ENCODE measurements around the gene LCP2.

Gene LCP2

DNA sequence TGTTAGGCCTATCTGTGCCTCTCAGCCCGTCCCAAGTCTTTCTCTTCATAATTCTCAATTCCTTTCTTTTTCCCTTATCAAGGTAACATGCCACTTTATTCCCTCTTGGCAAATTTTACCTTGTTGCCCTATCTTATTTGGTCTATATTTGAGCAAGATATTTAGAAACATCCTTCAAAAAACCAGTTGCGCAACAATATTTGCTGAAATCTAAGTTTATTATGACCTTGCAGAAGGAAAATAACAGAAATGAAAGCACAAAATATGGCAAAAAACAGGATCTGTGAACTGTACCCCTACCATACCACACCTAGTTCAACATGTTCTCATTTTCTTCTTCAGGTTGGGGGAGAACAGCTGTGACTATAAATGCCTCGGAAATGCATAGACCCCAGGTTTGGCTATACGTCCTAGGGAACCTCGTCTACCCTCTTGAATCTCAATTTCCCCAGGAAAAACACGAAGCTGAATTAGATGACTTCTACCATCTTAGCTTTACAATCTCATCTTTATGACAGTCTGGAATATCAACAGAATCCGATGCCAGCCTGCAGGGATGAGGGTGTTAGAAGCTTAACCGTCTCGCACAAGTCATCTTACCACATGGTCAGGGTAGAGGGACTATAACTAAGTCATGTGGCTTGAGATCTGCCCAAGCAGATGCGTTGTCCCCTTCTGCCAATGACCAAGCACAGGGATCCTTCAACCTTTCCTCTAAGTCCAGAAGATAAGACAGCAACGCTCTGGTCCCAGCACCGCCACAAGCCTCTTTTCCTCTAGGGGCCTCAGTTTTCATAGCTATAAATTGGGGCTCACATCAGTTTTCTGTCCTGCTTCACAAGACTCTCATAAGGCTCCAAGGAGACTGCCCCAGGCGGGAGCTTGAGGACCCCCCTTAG is 1.3 kb downstream of the LCP2 start:
- DNase-seq (ENCODE audit: low read depth in 2 of 2), result no peak

DNA sequence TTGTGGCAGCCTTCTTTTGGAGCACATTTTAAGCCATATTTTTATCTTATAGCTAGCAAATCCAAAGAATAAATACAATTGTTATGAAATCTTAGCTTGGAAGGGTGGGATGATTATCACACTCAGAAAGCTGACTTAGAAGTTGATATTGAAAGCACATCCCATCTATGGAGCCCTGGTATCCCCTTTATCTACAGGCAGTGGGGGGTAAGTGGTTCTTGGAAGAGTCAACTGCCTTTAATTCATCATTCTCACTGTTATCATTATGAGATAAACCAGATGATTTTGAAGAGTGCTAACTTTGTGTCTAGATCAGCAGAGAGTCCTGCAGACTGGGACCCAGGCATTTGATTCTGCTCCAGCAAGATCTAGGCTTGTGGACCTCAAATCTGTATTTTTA is 3.0 kb downstream of the LCP2 start:
- no peak for DNase-seq (ENCODE audit: low read depth in 2 of 2)

DNA sequence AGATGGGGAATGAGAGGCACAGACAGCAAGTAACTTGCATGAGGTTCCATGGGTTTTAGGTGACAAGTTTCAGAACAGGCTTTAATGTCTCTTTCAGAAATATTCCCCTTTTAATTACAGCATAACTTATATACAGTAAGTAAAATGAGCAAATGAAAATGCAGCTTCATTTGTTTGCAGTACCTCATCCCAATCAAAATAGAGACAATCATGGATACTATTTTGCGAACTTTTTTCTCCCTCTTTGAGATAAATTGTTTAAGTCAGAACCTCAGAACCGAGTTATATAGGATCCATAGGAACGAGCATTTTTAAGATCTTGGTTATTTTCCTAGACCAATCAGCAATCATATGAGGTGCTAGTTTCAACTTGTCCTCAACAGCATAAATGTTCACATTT is 3.5 kb downstream of the LCP2 start:
- DNase-seq (ENCODE audit: low read depth in 2 of 2), result no peak

GRCh38 chr5:170293273-170293672 is 4.3 kb downstream of the LCP2 start:
- DNase-seq (ENCODE audit: low read depth in 2 of 2), result no peak

- DNase-seq (ENCODE audit: low read depth in 2 of 2), result no peak
These were observed 5.1 kb downstream of the LCP2 start for GRCh38 chr5:170292179-170293104.

DNA sequence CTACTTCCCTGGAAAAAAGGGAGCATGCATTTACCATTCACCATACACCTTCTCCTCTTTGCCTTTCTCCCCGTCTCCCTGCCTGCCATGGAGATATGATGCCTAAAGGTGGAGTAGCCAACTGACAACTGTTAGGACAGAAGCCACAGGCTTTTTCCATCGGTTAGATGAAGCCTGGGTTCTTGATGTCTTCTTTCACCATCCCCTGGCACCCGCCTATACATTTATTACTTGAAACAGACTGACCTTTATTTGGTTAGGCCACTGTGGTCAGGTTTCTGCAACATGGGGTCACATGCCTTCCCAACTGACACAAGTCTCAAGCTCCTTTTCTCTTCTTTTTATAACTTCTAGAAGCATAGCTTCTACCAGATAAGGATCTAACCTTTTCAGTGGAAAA is 7.1 kb downstream of the LCP2 start:
- DNase-seq (ENCODE audit: low read depth in 2 of 2), result no peak

GRCh38 chr5:170289764-170290163 is 7.8 kb downstream of the LCP2 start:
- no peak for DNase-seq (ENCODE audit: low read depth in 2 of 2)

DNA sequence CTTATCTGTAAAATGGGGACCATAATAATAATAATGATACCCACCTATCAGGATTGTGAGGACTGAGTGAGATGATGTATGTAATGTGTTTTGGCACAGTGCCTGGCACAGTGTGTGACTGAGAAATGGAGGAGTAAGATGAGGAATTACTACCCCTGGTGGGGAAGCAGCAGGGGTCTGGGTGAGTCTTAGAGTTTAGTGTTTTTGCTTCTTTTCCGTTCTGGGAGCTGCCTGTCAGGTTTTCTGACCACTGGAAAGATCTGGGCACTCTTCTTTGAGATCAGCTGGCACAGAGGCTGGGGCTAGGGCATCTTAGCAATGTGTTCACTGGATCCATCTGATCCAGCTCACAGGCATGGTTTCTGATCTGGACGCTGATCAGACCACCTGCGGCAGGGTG is 8.5 kb downstream of the LCP2 start:
- no peak for DNase-seq (ENCODE audit: low read depth in 2 of 2)

DNA sequence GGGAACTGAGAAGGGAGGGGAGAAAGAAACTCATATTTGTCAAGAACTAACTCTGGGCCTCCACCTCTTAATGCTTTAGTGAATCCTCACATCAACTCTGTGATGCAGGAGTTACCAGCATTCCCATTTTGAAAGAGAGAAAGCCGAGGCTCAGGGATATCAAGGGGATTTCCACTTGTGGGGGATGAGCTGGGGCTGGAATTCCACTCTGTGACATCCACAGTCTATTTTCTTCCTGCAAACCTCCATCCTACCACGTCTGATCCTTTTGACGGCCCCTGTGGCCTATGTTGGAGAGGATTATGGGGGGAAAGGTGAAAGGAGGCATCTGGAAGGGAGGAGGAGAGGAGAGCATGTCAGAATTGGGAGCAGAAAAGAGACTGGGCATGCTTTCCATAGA is 9.0 kb downstream of the LCP2 start:
- DNase-seq (ENCODE audit: low read depth in 2 of 2), result no peak

GRCh38 chr5:170288151-170288550 is 9.4 kb downstream of the LCP2 start:
- DNase-seq (ENCODE audit: low read depth in 2 of 2), result no peak

- DNase-seq (ENCODE audit: low read depth in 2 of 2), result no peak
These were observed 10.0 kb downstream of the LCP2 start for GRCh38 chr5:170287532-170287931.

- no peak for DNase-seq (ENCODE audit: low read depth in 2 of 2)
These were observed 11.1 kb downstream of the LCP2 start for GRCh38 chr5:170286386-170286925.

DNA sequence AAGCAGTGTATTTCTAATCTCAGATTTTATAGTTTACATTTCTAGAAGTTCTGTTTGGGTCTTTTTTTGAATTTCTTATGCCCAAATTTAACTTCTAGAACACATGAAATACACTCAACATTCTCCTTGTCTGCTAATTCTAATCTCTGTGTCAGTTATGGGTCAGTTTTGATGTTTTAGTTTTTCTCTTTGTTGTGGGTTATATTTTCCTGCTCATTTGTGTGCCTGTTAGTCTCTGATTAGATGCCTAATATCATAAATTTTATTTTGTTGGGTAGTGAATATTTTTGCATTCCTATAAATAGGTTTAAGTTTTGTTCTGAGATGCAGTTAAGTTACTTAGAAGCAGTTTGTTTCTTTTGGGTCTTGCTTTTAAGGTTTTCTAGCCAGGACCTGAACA is 12.4 kb downstream of the LCP2 start:
- DNase-seq (ENCODE audit: low read depth in 2 of 2), result no peak

DNA sequence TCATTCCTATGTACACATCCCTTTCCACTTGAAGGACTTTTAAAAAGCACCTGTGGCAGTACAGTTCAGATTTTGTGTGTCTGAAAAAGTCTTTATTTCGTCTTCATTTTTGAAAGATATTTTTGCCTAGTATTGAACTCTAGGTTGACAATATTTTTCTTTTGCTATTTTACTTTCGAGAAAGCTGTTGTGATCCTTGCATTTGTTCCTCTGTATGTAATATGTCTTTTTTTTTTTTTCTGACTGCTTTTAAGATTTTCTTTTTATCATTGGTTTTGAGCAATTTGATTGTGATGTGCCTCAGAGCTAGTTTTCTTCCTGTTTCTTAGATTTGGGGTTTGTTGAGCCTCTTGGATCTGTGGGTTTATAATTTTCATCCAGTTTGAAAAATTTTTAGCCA is 13.3 kb downstream of the LCP2 start:
- no peak for DNase-seq (ENCODE audit: low read depth in 2 of 2)

DNA sequence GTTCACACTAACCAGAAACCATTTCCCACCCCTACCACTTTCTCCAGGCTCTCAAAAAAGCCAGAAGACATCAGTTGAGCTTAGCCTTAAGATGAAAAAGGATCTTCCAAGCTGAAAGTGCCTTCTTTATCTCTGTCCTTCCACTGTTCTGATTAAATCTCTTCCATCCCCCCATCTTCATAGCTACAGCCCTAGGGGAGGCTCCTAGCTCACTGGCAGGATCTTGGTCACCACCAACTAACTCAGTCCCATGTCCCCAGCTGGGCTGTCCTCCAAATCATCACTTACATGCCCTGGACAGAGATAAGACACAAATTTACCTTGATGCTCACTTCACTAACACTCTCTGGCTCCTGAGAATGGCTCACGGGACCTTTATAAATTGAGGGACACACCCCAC is 14.3 kb downstream of the LCP2 start:
- DNase-seq (ENCODE audit: low read depth in 2 of 2), result no peak

DNA sequence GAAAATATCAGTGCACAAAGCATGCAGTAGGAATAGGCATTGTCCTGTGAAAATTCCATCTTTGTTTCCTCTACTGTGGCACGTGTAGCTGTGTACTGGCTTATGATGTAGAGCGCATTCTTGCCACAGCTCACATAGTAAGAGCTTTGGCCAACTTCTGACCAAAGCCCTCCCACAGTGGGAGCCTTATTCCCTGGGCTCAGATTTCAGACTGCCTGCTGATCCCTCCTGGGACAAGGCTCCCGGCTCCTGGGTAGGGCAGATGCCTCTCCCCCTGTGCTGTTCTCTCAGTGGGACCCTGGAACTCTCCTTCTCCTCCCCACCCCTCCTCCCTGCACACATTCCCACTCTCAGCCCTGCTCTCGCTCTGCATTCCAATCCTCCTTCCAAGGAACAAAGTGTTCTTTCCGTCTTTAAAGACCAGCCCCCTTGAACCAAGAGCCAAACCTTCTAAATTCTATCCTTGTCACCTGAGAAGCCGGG is 17.5 kb downstream of the LCP2 start:
- DNase-seq (ENCODE audit: low read depth in 2 of 2), result no peak

- DNase-seq (ENCODE audit: low read depth in 2 of 2), result no peak
These were observed 18.1 kb downstream of the LCP2 start for GRCh38 chr5:170279459-170279817.

DNA sequence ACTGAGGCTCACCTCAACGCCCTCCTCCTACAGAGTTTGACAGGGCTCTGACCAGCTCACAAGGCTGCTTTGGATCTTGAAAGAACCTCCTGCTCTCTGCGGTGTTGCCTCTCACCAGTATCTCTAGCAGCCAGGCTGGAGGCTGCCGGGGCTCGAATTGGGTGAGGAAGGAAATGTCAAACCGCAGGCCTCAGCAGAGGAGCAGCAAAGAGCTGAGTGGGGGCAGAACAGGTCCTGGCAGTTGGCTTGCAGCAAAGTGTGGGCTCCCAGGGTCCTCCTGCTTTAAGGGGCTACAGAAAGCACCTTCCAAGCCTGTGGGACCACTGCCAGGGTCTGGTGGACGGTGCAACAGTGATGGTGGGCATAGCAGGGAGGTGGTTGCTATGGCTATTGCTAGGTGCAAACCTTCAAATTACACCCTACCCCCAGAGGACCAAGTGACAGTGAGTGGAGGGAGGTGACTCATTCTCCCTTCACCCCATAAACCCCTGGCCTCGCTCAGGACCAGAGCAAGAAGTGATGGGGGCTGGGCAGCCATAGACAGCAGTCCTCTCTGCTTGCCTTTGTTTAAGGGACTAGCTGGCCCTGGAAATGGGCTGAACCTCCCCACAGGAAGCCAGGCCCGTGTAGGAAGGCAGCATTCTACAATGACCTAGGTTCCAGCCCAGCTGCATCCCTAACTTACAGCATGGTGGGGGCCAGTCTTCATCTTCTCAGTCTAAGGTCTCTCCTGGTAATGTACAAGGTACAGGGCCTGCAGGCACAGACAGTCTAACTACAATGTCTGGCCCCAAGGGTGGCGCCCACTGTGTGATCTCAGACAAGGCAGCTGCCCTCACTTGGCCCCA is 18.7 kb downstream of the LCP2 start:
- DNase-seq (ENCODE audit: low read depth in 2 of 2), result peak; percentile 73 to 79

GRCh38 chr5:170277867-170278281 is 19.7 kb downstream of the LCP2 start:
- DNase-seq (ENCODE audit: low read depth in 2 of 2), result no peak

GRCh38 chr5:170276140-170276539 is 21.4 kb downstream of the LCP2 start:
- no peak for DNase-seq (ENCODE audit: low read depth in 2 of 2)

DNA sequence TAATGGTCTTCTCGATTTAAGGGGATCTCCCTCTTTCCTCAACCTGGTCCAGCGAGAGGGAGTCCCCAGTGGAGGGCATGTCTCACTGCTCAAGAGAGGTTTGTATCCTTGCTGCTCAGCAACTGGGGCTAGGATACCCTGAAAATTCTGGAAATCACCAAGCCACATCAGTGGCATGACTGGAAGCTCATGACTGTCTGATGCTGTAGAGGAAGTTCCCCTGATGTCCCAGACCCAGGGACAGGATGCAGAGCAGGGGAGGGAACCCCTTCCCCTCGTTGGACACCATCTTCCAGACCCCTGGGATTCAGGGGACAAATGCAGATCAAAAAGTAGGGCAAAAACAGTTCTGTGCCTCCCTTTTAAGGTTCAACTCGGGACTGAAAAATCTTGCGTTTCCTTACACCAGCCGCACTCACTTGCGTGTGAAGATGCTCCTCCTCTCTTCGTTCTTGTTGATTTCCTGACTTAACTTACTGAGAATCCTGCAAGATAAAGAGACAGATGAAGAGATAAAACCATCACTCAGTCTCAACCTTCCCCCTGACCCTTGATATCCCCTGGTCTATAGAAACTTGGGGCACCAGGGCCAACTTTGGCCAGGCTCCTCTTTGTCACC is 22.1 kb downstream of the LCP2 start:
- DNase-seq (ENCODE audit: low read depth in 2 of 2), result no peak

All from activated CD8-positive, alpha-beta memory T cell treated with anti-CD3 and anti-CD28 coated beads for 4 hours (primary cell).